Upper lobe of left lung (tissue), 4 donors: ENCODE data around the gene TOMM40L.

Source experiments
- EP300 ChIP-seq, 4 donors: sonication (generic); formaldehyde crosslinking; IDR thresholded peaks; one replicate each; pipeline ENCODE4 v1.5.1; 2017; ENCODE audit warnings: antibody characterized with exemption in 4 of 4, control low read depth in 2 of 4
- POLR2A ChIP-seq, 4 donors: fragments of 450-650 bp; IDR thresholded peaks; one replicate each; pipeline ENCODE4 v1.5.1; 2016 to 2017; ENCODE audit warnings: antibody characterized with exemption in 4 of 4, mild to moderate bottlenecking in 2 of 4
- TF ChIP-seq, protein P1 (sequence below), 6 experiments: fragments of 450-650 bp in 4 of 6; fragments of 200-600 bp in 2 of 6; sonication (generic) in 2 of 6; IDR thresholded peaks; one replicate each; pipeline ENCODE4 v1.5.1; 2016 to 2019; ENCODE audit warnings: antibody characterized with exemption in 6 of 6

DNA sequence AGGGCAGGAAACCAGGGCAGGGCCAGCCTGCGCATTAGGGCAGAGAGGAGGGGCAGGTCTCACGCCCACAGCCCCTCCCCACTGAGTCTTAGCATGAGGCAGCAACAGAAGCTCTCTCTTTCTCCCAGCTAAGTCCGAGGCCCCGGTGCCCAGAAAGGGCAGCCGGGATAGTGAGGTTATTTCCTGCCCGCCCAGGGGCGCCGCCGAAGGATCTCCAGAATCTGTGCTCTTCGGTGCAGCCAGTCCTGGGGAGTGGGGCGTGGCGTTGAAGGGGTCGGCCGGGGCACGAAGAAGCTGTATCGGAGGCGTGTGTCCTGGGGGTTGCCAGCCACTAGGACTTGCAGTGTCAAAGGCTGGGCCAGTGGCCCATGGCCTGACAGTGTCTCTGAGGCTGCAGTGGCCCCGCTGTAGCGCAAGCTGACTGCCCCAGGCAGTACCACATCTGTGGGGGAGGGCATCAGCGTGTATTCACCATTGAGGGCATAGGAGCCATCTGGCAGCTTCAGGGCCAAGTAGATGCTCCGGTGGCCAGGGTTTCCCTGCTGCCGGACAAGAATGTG, 34.8 kb upstream of the TOMM40L start:
- no peak for TF ChIP-seq POLR2A (IDR thresholded peaks at IDR 0.05)
- TF ChIP-seq, protein P1, sequence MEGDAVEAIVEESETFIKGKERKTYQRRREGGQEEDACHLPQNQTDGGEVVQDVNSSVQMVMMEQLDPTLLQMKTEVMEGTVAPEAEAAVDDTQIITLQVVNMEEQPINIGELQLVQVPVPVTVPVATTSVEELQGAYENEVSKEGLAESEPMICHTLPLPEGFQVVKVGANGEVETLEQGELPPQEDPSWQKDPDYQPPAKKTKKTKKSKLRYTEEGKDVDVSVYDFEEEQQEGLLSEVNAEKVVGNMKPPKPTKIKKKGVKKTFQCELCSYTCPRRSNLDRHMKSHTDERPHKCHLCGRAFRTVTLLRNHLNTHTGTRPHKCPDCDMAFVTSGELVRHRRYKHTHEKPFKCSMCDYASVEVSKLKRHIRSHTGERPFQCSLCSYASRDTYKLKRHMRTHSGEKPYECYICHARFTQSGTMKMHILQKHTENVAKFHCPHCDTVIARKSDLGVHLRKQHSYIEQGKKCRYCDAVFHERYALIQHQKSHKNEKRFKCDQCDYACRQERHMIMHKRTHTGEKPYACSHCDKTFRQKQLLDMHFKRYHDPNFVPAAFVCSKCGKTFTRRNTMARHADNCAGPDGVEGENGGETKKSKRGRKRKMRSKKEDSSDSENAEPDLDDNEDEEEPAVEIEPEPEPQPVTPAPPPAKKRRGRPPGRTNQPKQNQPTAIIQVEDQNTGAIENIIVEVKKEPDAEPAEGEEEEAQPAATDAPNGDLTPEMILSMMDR (IDR thresholded peaks at IDR 0.05): no peak
- TF ChIP-seq EP300 (IDR thresholded peaks at IDR 0.05): no peak
